22Rv1 (cell line): Measurements from ENCODE around the gene PWP2.
"Not testable (repeated sequence)": the region's sequence is repeated elsewhere in the genome, so short reads cannot be mapped to it uniquely, and the experiment has no call there.

Experiments
- H3K27ac ChIP-seq: fragments of 450-650 bp; 2 replicates; pipeline ENCODE4 v1.5.1; 2017
- CTCF ChIP-seq: fragments of 450-650 bp; IDR thresholded peaks from 2 replicates; pipeline ENCODE4 v1.5.1; 2017; ENCODE audit warnings: mild to moderate bottlenecking
- ZFX ChIP-seq: fragments of 450-650 bp; IDR thresholded peaks from 2 replicates; pipeline ENCODE4 v1.6.1; 2017; ENCODE audit warnings: antibody characterized with exemption, borderline replicate concordance

Gene PWP2

GRCh38 chr21:44107026-44107501 lies at the start of gene PWP2:
PWP2 (plus strand) TSS chr21:44107399; CDS start chr21:44107417, 18 bp downstream.
- H3K27ac ChIP-seq = not testable (repeated sequence)

GRCh38 chr21:44057960-44058651 lies 49.1 kb upstream of the PWP2 start:
- TF ChIP-seq CTCF (no peak), ZFX (no peak)
- H3K27ac ChIP-seq = no peak overlapping the region

GRCh38 chr21:44058652-44058964 lies 48.6 kb upstream of the PWP2 start:
- TF ChIP-seq ZFX (no peak), CTCF (no peak)
- no peak overlapping the region for H3K27ac ChIP-seq

GRCh38 chr21:44058981-44059380 lies 48.2 kb upstream of the PWP2 start:
- TF ChIP-seq ZFX (no peak), CTCF (no peak)

GRCh38 chr21:44059710-44060109 lies 47.5 kb upstream of the PWP2 start:
- TF ChIP-seq ZFX = no peak
- no peak for TF ChIP-seq CTCF
- H3K27ac ChIP-seq = no peak overlapping the region

More at GRCh38 chr21:44058981-44059380, 48.2 kb upstream of the PWP2 start:
- H3K27ac ChIP-seq = no peak overlapping the region

GRCh38 chr21:44062380-44062779 lies 44.8 kb upstream of the PWP2 start:
- H3K27ac ChIP-seq = no peak overlapping the region
- TF ChIP-seq ZFX (no peak), CTCF (no peak)

GRCh38 chr21:44063151-44063912 lies 43.9 kb upstream of the PWP2 start:
- H3K27ac ChIP-seq = no peak overlapping the region
- no peak for TF ChIP-seq CTCF
- no peak for TF ChIP-seq ZFX
